K562 (cell line): Measurements from ENCODE around the gene CUTA. TPM values are rescaled to one million over a fixed set of nuclear protein-coding genes. Genes with fewer than 3 reads are reported as not detected.

Experiments
- ATF2 ChIP-seq: sonication (generic); formaldehyde crosslinking; IDR thresholded peaks from 2 replicates; pipeline ENCODE4 v1.8.1; 2022; ENCODE audit warnings: missing genetic modification reagents
- DLX4 ChIP-seq: fragments of 250-450 bp; sonication (Bioruptor Pico); IDR thresholded peaks from 2 replicates; pipeline ENCODE4 v1.6.1; 2021; ENCODE audit warnings: mild to moderate bottlenecking
- GABPB2 ChIP-seq: fragments of 250-450 bp; sonication (Bioruptor Pico); conservative IDR thresholded peaks from 2 replicates; pipeline ENCODE4 v1.5.1; 2021; ENCODE audit warnings: mild to moderate bottlenecking
- HNRNPLL ChIP-seq: fragments of 200-400 bp; formaldehyde crosslinking; IDR thresholded peaks from 2 replicates; pipeline ENCODE4 v1.6.1; 2017; ENCODE audit warnings: low read length, low read depth, mild to moderate bottlenecking; ENCODE audit not compliant: poor library complexity, severe bottlenecking
- KHSRP ChIP-seq: fragments of 450-650 bp; IDR thresholded peaks from 2 replicates; pipeline ENCODE4 v1.6.1; 2017
- MAFF ChIP-seq: IDR thresholded peaks from 2 replicates; pipeline ENCODE4 v1.6.1; 2012; ENCODE audit warnings: low read length, improper control_type of control experiment
- MCM7 ChIP-seq, 2 experiments: fragments of 450-650 bp; IDR thresholded peaks; 2 replicates each; pipeline ENCODE4 v1.6.1; 2016 to 2018
- NEUROD1 ChIP-seq: fragments of 150-350 bp; IDR thresholded peaks from 2 replicates; pipeline ENCODE4 v1.6.1; 2014; ENCODE audit warnings: borderline replicate concordance, low read length, low read depth; ENCODE audit not compliant: partially characterized antibody
- SMARCE1 ChIP-seq: fragments of 450-650 bp; IDR thresholded peaks from 2 replicates; pipeline ENCODE4 v1.7.1; 2016; ENCODE audit warnings: mild to moderate bottlenecking
- SMC3 ChIP-seq: conservative IDR thresholded peaks from 2 replicates; pipeline ENCODE4 v1.6.1; 2011; ENCODE audit warnings: low read depth, low read length, improper control_type of control experiment; ENCODE audit not compliant: insufficient read depth
- SRSF1 ChIP-seq: fragments of 200-400 bp; formaldehyde crosslinking; IDR thresholded peaks from 2 replicates; pipeline ENCODE4 v1.6.1; 2017; ENCODE audit warnings: mild to moderate bottlenecking, low read depth, low read length, moderate library complexity
- TAF1 ChIP-seq: IDR thresholded peaks from 2 replicates; pipeline ENCODE4 v1.6.1; 2011; ENCODE audit warnings: mild to moderate bottlenecking, low read length, moderate library complexity; ENCODE audit not compliant: insufficient read depth, control insufficient read depth, severe bottlenecking; ENCODE audit errors: extremely low read depth
- TCF7L2 ChIP-seq: fragments of 150-350 bp; IDR thresholded peaks from 2 replicates; pipeline ENCODE4 v1.6.1; 2016; ENCODE audit warnings: low read depth, mild to moderate bottlenecking, low read length, moderate library complexity
- ZBTB1 ChIP-seq: sonication (generic); formaldehyde crosslinking; IDR thresholded peaks from 2 replicates; pipeline ENCODE4 v1.8.1; 2023; ENCODE audit warnings: missing genetic modification reagents, low read depth, mild to moderate bottlenecking, borderline replicate concordance
- ZKSCAN1 ChIP-seq: fragments of 150-350 bp; IDR thresholded peaks from 2 replicates; pipeline ENCODE4 v1.6.1; 2016; ENCODE audit warnings: low read depth, low read length
- ZNF133 ChIP-seq: fragments of 250-450 bp; sonication (Bioruptor Pico); IDR thresholded peaks from 2 replicates; pipeline ENCODE4 v1.4.0; 2020; ENCODE audit warnings: mild to moderate bottlenecking
- ZNF395 ChIP-seq: fragments of 200-800 bp; sonication (Bioruptor generic); IDR thresholded peaks from 2 replicates; pipeline ENCODE4 v1.6.1; 2017; ENCODE audit warnings: missing genetic modification characterization, missing compliant biosample characterization
- ZNF518B ChIP-seq: fragments of 250-450 bp; sonication (Bioruptor Pico); IDR thresholded peaks from 2 replicates; pipeline ENCODE4 v1.5.0; 2021; ENCODE audit warnings: mild to moderate bottlenecking, moderate library complexity
- ZNF584 ChIP-seq: fragments of 200-800 bp; sonication (Bioruptor generic); IDR thresholded peaks from 2 replicates; pipeline ENCODE4 v1.6.1; 2016; ENCODE audit warnings: low read depth, mild to moderate bottlenecking, missing genetic modification characterization, missing compliant biosample characterization
- ZNF707 ChIP-seq: fragments of 250-450 bp; sonication (Bioruptor Pico); conservative IDR thresholded peaks from 2 replicates; pipeline ENCODE4 v1.8.0; 2022; ENCODE audit warnings: inconsistent platforms, mild to moderate bottlenecking, moderate library complexity
- polyA plus RNA-seq, 8 experiments: library from polyadenylated mRNA; depleted of rRNA in 4 of 8; stranded (reverse) in 5 of 8; unstranded in 3 of 8; fragments of >200 nt; fragmentation: Nextera tagmentation in 2 of 8; fragmentation: Illumina TruSeq in 1 of 8; extraction: Ambion mirVana in 2 of 8; extraction: Trizol in 1 of 8; gene quantifications; 2 replicates each; pipeline versions ENCODE4 v1.2.1 to v1.2.3, GENCODE V29; 2011 to 2014; ENCODE audit warnings: inconsistent platforms in 1 of 8, missing spikeins in 1 of 8
- total RNA-seq, 7 experiments: library from RNA; depleted of rRNA in 6 of 7; stranded (reverse); fragments of >200 nt in 6 of 7; fragmentation: Illumina TruSeq in 2 of 7; extraction: Trizol in 2 of 7; gene quantifications; 2 replicates each; pipeline versions ENCODE4 v1.2.1 to v1.2.3, GENCODE V29; 2011 to 2021; ENCODE audit warnings: low replicate concordance in 1 of 7

CUTA gene
- total and polyA plus RNA-seq, 9 of the 15 experiments (the other 6 are each of a cell fraction or from before 2014, with no cell fraction given) = 166 to 682 (median 310) TPM

GRCh38 chr6:33420491-33421343, 2.8 kb upstream of the CUTA start (continued):
- TF ChIP-seq ATF2 (CRISPR knock-in tag) = no peak
- TF ChIP-seq NEUROD1 = no peak
- no peak for TF ChIP-seq ZNF133 (CRISPR knock-in tag)
- TF ChIP-seq DLX4 (CRISPR knock-in tag) = no peak
- no peak for TF ChIP-seq MAFF
- no peak for TF ChIP-seq ZBTB1 (CRISPR knock-in tag)
- TF ChIP-seq ZNF584 = no peak
- TF ChIP-seq ZKSCAN1 = no peak
- TF ChIP-seq TAF1 = no peak
- no peak for TF ChIP-seq ZNF395 (CRISPR knock-in tag)
- no peak for TF ChIP-seq TCF7L2
- no peak for TF ChIP-seq ZNF707 (CRISPR knock-in tag)
- TF ChIP-seq HNRNPLL = no peak
- TF ChIP-seq MCM7 (IDR thresholded peaks at IDR 0.05) = no peak
- TF ChIP-seq KHSRP = no peak
- no peak for TF ChIP-seq ZNF518B (CRISPR knock-in tag)
- no peak for TF ChIP-seq GABPB2
- TF ChIP-seq SRSF1 = no peak
- TF ChIP-seq SMARCE1 = no peak; the same call in 1 of the 2 replicates
- TF ChIP-seq SMC3 = no peak
